ENCODE measurements around the gene ENTR1. TPM values are rescaled to one million over a fixed set of nuclear protein-coding genes. Genes with fewer than 3 reads are reported as not detected.

ENTR1 gene
- total and polyA plus RNA-seq, 2 donors (not counting 1 experiment from before 2014, with no cell fraction given): 77.7 to 86.3 TPM

- ChIA-PET POLR2A (interaction anchor here (1.3 to 1.6 kb wide), 2 partner anchors 9 to 11 kb away, joined by 3 to 5 read pairs; partner anchors contain the start of genes ENTR1 and PMPCA), CTCF (interaction anchor here (1.0 to 2.5 kb wide), 4 partner anchors 9 to 230 kb away, joined by 4 to 16 read pairs (median 6); partner anchors contain the start of genes DNLZ, ENTR1 and PMPCA)
- DNase-seq (peak; percentile 92), ATAC-seq (ENCODE audit: low read depth) (peak; percentile 91)
- H3K4me1 Mint-ChIP-seq: peaks cover 42% of the 10 kb centered on the region
- Histone ChIP-seq H3K79me2 (ENCODE audit: control insufficient read depth, insufficient read depth, low read length) (peaks cover 51% of the 10 kb centered on the region), H3K9ac (ENCODE audit: low read length) (peak within 1 kb of the TSS; percentile 70), H3K9me3 (ENCODE audit: control extremely low read depth in 1 of 3, control insufficient read depth in 2 of 3, insufficient read depth in 1 of 3, low read length in 2 of 3) (no peaks in the 10 kb centered on the region), H3K4me3 (ENCODE audit: control extremely low read depth in 1 of 5, extremely low read depth in 1 of 5, insufficient read depth in 1 of 5, low read depth in 2 of 5, low read length in 4 of 5) (peak within 1 kb of the TSS; percentile 30 to 83 (median 76)), H3K27me3 (replicated peaks in 1 of 4; ENCODE audit: control extremely low read depth in 1 of 4, control insufficient read depth in 3 of 4, insufficient read depth in 4 of 4, low read length in 3 of 4) (no peaks in the 10 kb centered on the region), H4K20me1 (ENCODE audit: control insufficient read depth, insufficient read depth, low read length, poor library complexity, severe bottlenecking) (peaks cover 25% of the 10 kb centered on the region), H3K36me3 (replicated peaks in 1 of 2; ENCODE audit: control extremely low read depth in 1 of 2, control insufficient read depth in 1 of 2, extremely low read depth in 1 of 2, insufficient read depth in 2 of 2, low read length in 1 of 2) (peaks cover 1 to 33% of the 10 kb centered on the region in 2 experiments), H3K27ac (ENCODE audit: low read length in 2 of 2) (peak within 1 kb of the TSS in 1 of 2 donors; percentile 54), H2AFZ (ENCODE audit: insufficient read depth, low read depth, low read length, poor library complexity, severe bottlenecking) (peak within 1 kb of the TSS; percentile 83), H3K4me1 (ENCODE audit: control insufficient read depth in 2 of 2, insufficient read depth in 2 of 2, low read length in 2 of 2) (peaks cover 37 to 41% of the 10 kb centered on the region in 2 donors), H3K4me2 (replicated peaks; ENCODE audit: low read depth, low read length, poor library complexity, severe bottlenecking) (peak within 1 kb of the TSS; percentile 82)
- H3K27me3 Mint-ChIP-seq: no peaks in the 10 kb centered on the region
- no peak for TF ChIP-seq EZH2 (IDR thresholded peaks at IDR 0.05; ENCODE audit: borderline replicate concordance, insufficient read depth, low read depth, low read length, poor library complexity, severe bottlenecking)
- TF ChIP-seq CTCF (IDR thresholded peaks at IDR 0.05): peak; percentile 94
- no peaks in the 10 kb centered on the region for H3K9me3 Mint-ChIP-seq (ENCODE audit: insufficient read depth)
- intact Hi-C loops (cut with micrococcal nuclease): loop anchor here (1.0 to 5.0 kb wide), 9 partner anchors 10 to 433 kb away; partner anchors contain the start of genes DNLZ, ENTR1, INPP5E and PMPCA
- H3K4me3 Mint-ChIP-seq: peak within 1 kb of the TSS; percentile 89
- peak within 1 kb of the TSS; percentile 70 for H3K27ac Mint-ChIP-seq
- whole genome bisulfite sequencing (ENCODE audit: insufficient coverage): 10% methylated on average over 71 of the region's 71 CpGs
Observed at GRCh38 chr9:136400038-136400834, 10.2 kb downstream of the ENTR1 start, which contains the start of gene SNAPC4. Gene SNAPC4, minus strand, starts transcription at chr9:136400170. Its CDS starts 1,742 bp downstream, at chr9:136398428.

Measured in B cell (primary cell).